GM18508 (cell line): ENCODE data around the gene NEAT1.

Source experiments
- ATAC-seq: cut with Tn5 transposase; IDR thresholded peaks from one replicate; pipeline ENCODE4 v1.9.1; 2021; ENCODE audit warnings: moderate number of reproducible peaks; ENCODE audit not compliant: insufficient read depth, unreplicated experiment

The NEAT1 gene

DNA sequence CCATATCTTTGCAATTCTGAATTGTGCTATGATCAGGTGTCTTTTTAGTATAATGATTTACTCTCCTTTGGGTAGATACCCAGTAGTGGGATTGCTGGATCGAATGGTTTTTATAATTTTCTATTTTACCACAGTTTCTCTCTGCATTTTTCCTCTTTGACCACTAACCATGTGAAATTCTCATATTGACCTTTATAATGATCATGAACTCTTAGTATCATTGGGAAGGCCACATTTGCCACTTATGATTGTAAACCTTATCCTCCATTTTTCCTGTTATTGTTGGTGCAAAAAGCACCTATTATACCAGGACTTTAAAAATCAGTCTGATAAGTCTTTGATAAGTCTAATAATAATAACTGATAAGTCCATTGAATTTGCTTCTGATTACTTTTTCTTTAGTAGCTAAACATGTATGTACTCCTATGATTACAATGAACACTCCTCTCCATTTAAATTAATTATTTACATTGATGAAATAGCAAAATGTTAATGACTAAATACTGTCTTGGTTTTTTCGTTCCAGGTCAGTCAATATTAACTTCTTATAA is 9.6 kb downstream of the NEAT1 start:
- ATAC-seq: no peak

- no peak for ATAC-seq
Observed at GRCh38 chr11:65432686-65433582, 10.3 kb downstream of the NEAT1 start.

GRCh38 chr11:65433657-65434056 is 11.1 kb downstream of the NEAT1 start:
- ATAC-seq: no peak

DNA sequence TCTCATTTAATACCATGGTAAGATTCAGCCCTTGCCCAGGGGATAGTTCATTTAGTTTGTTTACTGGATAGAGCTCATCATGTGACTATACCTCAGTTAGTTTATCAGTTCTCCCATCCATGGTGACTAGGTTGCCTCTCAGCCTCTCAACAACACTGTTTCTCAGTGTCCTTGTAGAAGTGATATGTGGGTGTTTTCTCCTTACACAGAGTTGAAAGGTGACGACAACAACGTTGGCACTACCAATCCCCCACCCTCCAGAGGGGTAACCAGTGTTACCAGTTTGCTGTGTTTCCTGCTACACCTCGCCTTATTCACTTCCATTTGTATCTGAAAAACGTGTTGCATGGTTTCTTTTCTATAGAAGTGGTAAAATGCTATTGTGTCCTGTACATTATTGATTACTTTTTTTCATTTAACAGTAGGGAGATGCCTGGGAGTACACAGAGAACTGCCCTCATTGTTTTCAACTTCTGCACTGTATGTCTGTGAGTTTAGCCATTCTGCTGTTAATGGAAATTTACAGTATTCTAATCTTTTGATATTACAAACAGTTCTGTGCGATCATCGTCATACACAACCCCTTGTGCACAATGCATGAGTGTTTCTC is 11.6 kb downstream of the NEAT1 start:
- no peak for ATAC-seq

DNA sequence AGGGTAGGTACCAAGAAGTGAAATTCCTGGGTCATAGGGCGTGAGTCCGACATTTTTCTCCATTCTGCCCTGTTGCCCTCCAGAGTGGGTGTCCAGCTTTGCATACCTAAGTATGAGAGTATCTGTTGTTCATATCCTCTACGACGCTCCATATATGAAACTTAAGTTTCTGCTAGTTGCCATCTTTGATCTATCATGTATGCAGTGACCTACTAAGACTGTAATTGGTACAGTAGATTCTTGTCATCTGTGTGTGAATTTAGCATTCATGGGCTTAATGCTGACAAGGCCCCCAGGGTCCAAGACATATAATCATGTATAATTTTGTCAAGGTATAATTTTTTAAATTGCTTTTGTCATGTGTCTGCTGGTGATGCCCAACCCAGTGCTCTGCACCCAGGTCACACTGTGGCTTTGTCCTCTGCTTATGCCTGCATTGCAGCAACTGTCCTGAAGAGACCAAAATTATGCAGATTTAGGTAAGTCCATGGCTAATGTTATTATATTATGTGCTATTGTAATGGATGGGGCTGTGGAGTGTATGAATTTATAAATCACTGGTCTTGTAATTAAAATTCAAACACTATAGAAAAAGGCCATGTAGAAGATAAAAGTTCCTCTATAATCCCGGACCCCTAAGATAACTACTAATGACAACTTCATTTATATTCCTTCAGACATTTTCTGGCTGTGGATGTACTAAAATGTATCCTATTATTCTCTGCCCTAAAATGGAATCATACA is 12.2 kb downstream of the NEAT1 start:
- ATAC-seq: no peak

DNA sequence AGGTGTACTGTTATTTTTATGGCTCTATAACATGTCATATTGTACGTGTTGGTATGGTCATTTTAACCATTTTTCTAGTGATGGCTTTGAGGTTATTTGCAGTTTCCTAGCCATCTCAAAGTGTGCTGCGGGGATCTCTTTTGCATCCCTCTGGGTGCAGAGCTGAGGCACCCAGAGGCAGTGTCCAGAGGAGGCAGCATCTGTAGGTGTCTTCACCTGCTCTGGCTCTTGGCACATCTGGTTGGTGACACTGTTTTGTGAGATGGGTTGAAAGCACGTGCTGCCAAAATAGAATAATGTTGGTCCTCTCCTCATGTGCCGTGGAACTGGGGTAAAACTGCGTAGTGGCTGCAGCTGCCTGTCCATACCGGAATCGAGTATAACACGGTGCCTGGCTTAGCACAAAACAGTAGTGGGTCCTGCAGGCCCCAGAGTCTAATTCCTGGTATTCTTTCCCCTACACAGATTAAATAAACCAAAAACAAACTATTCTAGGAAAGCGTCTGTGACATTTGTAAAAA is 12.9 kb downstream of the NEAT1 start:
- ATAC-seq: no peak

- no peak for ATAC-seq
Observed at GRCh38 chr11:65435981-65436411, 13.4 kb downstream of the NEAT1 start.

DNA sequence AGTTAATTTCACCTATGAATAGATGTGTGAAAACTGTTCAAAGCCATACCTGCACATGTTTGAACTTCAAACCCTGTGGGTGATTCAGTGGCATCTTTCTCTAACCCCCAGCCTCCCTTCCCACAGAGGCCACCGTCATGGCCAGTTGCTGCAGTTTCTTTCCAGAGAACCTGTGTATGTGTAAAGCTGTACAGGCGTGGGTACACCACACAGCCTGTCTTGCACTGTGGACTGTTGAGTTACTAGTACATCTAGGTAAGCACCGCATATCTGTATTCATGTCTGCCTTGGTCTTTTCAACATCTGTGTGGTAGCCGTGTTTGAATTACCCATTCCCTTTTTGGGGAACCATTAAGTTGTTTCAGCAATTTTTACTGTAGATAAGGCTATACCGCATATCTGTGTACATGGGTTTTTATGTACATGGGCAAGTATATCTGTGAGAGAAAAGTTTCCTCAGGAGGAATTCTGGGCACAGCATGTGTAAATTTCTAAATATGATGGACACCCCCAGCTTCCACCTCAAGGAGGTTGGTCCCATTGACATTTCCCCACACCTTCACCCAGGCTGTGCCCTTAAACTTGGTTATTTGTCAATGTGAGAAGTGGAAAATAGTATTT is 13.9 kb downstream of the NEAT1 start:
- ATAC-seq: no peak

GRCh38 chr11:65437436-65438227 is 15.0 kb downstream of the NEAT1 start:
- ATAC-seq: no peak

DNA sequence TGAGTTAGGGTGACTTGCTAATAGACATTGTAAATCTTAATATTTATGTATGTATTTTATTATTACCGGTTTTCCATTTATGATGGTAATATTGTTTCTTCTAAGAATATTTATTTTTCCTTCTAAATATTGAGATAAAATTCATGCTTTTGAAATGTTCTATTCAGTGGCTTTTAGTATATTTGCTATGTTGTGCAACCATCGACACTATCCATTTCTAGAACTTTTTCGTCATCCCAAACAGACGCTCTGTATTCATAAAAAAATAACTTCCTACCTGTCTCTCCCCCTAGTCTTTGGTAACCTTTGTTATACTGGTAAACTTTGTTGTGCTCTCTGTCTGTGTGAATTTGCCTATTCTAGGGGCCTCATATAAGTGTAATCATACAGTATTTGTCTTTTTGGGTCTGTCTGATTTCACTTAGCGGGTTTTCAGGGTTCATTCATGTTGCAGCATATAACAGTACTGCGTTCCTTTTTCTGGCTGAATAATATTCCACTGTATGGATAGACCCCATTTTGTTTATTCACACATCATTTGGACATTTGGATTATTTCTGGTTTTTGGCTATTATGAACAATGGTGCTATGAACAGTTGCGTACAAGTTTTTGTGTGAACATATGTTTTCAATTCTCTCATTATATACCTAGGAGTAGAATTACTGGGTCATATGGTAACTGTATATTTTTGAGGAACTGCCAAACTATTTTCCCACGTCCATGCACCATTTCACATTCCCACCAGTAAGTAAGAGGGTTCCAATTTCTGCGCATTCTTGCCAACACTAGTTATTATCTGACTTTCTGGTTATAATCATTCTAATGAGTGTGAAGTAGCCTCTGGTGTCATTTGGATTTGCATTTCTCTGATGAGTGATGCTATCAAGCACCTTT is 15.9 kb downstream of the NEAT1 start:
- ATAC-seq: no peak

DNA sequence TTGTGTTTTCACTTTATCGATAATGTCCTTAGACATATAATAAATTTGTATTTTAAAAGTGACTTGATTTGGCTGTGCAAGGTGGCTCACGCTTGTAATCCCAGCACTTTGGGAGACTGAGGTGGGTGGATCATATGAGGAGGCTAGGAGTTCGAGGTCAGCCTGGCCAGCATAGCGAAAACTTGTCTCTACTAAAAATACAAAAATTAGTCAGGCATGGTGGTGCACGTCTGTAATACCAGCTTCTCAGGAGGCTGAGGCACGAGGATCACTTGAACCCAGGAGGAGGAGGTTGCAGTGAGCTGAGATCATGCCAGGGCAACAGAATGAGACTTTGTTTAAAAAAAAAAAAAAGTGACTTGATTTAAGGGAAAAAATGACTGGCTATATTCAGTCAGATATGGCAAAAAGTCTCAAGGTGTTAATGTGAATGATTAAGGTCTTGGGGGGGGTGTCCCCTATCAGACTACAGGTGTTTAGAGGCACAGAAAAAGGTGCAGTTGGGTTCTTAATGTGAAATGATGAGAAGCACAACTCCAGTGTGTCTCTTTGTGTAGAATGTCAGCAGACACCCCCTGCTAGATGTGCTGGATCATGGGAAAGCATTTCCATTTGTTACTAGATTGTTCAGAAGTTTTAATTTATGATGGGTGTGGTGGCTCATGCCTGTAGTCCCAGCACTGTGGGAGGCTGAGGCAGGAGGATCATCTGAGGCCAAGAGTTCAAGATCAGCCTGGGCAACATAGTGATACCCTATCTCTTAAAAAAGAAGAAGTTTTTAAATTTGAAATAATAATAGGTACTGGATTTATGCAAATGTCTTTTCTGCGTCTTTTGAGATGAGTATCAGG is 17.0 kb downstream of the NEAT1 start:
- ATAC-seq: no peak

GRCh38 chr11:65440831-65441499 is 18.4 kb downstream of the NEAT1 start:
- ATAC-seq: no peak

GRCh38 chr11:65442842-65443331 is 20.3 kb downstream of the NEAT1 start:
- no peak for ATAC-seq

- ATAC-seq: no peak
Observed at GRCh38 chr11:65444314-65445051, 21.9 kb downstream of the NEAT1 start.

DNA sequence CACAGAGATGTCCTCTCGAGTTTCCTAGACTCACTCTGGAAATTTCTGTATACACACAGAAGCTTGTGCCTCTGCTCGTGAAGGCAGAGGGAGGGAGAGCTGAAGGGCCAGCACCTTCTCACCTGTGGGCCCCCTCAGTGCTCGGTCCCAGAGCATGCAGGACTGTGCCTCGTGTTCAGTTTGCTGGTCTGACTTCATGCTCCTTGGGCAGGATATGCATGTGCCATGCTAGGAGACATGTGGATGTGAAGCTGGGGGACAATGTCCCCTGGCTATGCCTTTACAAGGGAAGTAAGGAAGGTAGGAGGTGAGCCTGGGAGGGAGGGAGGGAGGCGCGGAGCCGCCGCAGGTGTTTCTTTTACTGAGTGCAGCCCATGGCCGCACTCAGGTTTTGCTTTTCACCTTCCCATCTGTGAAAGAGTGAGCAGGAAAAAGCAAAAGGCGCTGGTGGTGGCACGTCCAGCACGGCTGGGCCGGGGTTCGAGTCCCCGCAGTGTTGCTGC is 22.6 kb downstream of the NEAT1 start:
- no peak for ATAC-seq
